ENCODE measurements around the gene THSD7B. TPM values are rescaled to one million over a fixed set of nuclear protein-coding genes. Genes with fewer than 3 reads are reported as not detected.
A peak's percentile ranks its signal among the peaks of the same experiment; 100 is the strongest.

Gene THSD7B
- total RNA-seq, 1 experiment from 2014 or later, result not detected

GRCh38 chr2:137151731-137152130, 386.4 kb downstream of the THSD7B start:
- no peak for DNase-seq (ENCODE audit: low spot score)

GRCh38 chr2:137154946-137155345, 389.6 kb downstream of the THSD7B start:
- DNase-seq (ENCODE audit: low spot score), result no peak

DNA sequence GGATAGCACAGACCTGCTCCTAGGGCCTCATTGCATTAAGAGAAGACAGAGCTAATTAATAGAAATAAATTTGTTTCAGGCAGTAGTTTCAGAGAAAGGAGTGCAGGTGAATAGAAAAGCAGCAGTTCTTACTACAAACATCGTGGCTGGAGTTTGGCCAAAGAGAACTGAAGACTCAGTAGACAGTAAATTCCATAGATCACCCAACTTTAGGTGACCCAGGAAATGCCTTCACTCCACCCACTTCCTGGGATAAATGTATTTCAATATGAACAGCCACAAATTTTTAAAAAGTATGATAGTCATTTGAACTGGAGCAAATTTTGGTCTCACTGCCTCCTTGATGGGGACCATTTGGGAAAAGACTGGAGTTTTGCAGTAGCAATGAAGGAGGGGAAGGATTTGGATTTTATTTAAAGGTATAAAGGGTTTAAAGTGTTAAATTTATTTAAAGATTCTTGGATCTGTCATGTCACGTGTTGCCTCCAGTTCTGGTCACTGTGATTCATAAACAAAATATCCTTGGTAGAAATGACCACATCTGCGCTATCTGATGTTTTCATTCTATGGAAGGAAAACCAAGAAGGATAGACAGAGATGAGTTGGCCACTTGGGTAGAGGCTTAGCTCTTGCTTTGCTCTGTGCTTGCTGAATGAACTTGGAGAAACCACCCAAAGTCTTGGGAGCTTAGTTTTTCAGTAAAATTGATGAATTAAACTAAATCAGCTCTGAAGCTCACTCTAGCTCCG, 390.2 kb downstream of the THSD7B start:
- DNase-seq (ENCODE audit: low spot score), result peak; percentile 21

- no peak for DNase-seq (ENCODE audit: low spot score)
Measured at GRCh38 chr2:137156221-137156844, 391.0 kb downstream of the THSD7B start.

- no peak for DNase-seq (ENCODE audit: low spot score)
Measured at GRCh38 chr2:137157851-137158250, 392.5 kb downstream of the THSD7B start.

GRCh38 chr2:137161250-137161649, 395.9 kb downstream of the THSD7B start:
- no peak for DNase-seq (ENCODE audit: low spot score)

DNA sequence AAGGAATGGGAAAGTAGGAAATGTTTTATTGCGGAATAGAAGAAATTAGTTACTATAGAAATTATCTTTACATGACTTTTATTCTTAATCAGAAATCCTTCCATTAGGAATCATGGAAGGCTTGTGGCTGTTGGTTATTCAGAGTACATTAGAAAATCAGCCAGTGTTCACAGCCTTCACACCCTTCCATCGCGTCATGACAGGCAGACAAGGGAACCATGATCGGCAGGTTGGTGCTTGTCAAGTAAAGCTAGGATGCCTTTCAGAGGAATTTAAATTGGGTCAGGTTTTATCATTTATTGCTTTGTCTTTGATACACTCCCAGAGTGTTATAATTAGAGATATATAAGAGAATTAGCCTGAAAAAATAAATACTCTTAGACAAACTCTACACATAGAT, 400.6 kb downstream of the THSD7B start:
- no peak for DNase-seq (ENCODE audit: low spot score)

DNA sequence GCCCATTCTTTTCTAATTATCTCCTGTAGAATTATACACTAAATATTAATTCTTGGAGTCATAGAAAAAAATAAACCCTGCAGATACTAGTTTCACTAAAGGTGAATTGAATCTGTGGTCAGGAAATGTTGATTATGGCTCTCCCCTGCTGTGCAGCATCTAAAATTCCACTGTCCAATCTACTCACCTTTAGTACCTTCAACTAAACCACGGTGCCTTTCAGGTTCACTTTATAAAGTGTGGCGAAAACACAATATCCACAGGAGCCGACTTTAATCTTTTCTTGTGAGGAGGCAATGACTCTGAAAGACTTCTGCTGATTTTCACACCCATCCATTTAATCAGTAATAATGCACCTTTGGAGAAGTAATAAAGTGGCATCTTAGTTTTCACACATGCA, 402.3 kb downstream of the THSD7B start:
- no peak for DNase-seq (ENCODE audit: low spot score)

- no peak for DNase-seq (ENCODE audit: low spot score)
Measured at GRCh38 chr2:137168552-137168951, 403.2 kb downstream of the THSD7B start.

GRCh38 chr2:137172162-137172561, 406.8 kb downstream of the THSD7B start:
- DNase-seq (ENCODE audit: low spot score), result no peak

DNA sequence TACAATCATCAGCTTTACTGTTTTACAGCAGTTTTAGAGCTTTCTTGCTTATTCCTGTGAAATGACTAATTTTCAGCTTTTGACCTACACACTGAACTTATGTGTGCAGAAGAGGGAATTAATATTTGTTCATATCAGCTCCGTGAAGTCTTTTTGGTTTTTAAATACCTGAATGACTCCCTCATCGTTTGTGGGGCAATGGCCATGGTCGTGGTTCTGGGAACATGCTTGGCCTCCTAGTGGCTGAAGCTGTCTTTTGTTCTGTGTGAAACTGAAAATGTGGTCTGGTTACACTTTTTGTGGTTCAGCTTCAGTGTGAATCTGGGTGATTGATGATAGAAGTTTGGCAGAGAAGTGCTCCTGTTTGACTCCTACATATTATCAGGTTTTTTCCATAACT, 408.1 kb downstream of the THSD7B start:
- DNase-seq (ENCODE audit: low spot score), result no peak

DNA sequence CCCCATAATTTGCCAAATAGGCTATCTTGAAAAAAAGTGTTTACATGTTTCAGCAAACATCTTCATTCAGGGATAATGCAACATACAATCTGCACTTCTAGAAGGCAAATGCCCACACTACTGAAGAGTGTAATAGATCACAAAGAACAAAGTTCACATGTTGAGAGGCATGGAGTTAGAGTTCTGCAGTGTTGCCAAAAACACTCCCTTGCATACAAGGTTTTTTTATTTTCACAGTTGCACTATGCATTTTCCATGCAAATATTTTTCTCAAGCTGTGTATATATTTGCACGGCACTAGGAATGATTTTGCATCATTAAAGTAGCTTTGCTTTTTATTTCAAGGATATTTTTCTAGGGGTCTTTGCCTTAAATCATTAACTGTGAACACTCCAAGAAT, 409.9 kb downstream of the THSD7B start:
- DNase-seq (ENCODE audit: low spot score), result no peak

GRCh38 chr2:137178951-137179377, 413.6 kb downstream of the THSD7B start:
- peak; percentile 20 for DNase-seq (ENCODE audit: low spot score)

- DNase-seq (ENCODE audit: low spot score), result no peak
Measured at GRCh38 chr2:137179542-137179941, 414.2 kb downstream of the THSD7B start.

GRCh38 chr2:137180012-137180411, 414.7 kb downstream of the THSD7B start:
- no peak for DNase-seq (ENCODE audit: low spot score)

DNA sequence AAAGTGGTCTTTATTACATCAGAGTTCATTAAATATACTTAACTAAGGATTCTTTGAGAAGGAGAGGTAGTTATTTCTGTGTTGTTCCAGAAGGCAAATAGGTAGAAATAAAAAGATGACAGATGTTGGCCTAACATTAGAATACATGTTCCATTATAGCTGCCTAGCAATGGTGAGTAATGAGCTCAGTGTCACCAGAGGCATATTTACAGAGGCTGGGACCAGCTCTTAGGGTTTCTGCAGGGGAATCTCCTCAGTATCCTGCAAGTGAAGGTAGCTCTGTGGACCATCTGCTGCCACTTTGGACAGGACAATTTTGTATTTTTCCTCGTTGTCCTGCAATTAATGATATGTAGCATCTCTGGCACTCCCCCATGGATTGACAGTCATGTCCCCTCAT, 416.0 kb downstream of the THSD7B start:
- DNase-seq (ENCODE audit: low spot score), result no peak

GRCh38 chr2:137182071-137182470, 416.7 kb downstream of the THSD7B start:
- DNase-seq (ENCODE audit: low spot score), result no peak

DNA sequence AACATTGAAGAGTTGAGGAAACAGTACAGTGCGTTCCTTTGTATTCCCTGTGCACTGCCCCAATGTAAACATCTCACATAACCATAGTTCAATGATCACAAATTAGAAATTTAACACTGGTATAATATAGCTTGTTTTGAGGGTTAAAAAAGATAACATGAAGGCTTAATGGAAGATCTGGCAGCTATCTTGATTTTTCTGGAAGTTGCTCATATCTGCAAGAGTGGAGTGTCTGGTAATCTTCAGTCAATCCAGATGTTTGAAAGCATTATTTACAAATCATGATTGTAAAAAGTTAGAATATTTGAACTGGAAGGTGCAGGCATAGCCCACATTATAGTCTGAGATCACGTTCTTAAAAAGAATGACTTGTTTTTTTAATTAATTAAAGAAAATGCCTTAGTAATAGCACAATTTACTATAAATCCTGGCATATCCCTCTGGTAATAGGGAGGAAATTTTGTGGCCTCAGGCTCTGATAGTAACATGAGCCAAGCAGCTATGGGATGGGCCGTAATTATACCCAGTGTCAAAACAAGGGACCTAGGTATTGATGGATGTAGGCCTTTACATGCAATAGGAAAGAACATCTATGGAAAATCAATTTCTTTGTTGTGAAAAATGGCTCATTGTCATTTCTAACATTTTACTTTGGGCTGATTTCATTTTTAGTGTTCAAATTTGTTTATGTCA, 418.0 kb downstream of the THSD7B start:
- DNase-seq (ENCODE audit: low spot score), result no peak

DNA sequence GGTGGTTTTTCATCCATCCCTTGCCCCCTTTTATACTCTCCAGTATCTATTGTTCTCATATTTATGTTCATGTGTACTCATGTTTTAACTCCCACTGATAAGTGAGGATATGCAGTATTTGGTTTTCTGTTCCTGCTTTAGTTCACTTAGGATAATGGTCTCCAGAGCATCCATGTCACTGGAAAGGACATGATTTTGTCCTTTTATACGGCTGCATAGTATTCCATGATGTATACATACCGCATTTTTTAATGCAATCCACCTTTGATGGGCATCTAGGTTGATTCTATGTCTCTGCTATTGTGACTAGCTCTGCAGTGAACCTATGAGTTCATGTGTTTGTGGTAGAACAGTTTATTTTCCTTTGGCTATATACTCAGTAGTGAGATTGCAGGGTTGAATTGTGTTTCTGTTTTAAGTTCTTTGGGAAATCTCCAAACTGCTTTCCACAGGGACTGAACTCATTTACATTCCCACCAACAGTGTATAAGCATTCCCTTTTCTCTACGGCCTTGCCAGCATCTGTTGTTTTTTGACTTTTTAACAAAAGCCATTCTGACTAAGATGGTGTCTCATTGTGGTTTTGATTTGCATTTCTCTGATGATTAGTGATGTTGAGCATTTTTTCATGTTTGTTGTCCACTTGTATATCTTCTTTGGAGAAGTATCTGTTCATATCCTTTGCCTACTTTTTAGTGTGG, 420.2 kb downstream of the THSD7B start:
- no peak for DNase-seq (ENCODE audit: low spot score)

DNA sequence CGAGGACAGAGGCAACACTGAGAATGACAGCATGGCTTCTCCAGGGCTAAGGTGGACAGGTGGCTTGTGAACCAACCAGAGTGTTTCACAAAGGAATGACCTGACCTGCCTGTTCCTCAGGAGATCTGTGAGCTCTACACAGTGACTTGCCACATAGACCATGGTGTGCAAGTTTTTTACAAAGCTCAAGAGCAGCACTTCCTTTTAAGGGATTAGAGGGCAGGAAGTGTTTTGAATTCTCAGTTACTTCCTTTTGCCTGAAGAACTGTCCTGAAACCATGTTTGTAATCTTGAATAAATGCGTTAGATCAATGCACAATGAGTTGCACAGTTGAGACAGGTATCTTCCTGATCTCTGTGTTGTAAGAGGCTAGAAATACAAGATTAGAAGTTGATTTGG, 421.9 kb downstream of the THSD7B start:
- no peak for DNase-seq (ENCODE audit: low spot score)

DNA sequence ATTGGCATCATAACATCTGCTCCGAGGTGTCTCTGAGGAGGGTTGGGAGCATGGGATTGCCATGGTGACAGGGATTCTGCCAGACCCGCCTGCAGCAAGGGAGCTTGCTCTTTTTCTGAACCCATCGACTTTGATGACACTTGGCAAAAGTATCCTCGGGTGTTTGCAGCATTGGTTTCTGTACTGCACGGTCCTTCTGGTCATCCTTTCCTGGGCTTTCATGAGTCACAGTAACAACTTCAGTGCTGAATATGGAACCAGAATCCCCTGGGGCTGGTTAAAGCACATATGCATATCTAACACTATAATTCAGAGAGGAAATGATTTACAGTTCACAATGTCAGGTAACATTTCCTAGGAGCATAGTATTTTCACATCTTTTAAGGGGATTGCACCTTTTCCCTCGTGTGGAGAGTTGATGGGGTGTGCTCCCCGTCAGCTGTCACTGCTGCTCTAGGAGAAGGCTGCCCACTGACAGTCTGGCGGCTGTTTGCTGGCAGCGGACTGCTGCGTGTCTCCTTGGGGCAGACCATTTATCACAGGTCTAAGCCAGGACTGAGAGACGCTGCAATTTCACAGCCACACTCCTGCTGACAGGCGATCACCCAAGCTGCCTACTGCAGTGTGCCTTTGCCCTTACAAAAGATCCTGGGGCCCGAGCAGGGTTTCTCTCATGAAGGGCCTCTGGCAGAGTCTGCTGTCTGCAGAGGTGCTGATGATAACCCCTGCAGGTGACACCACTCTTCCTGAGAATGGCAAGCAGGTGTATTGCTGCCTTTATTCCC, 425.3 kb downstream of the THSD7B start:
- DNase-seq (ENCODE audit: low spot score), result no peak
